ENCODE data around the gene OSMR.

GRCh38 chr5:38911933-38912332, 66.1 kb downstream of the OSMR start:
- no peak for TF ChIP-seq REST (IDR thresholded peaks at IDR 0.05; ENCODE audit: low read depth, low read length)
- no peak for TF ChIP-seq TAF1 (IDR thresholded peaks at IDR 0.05; ENCODE audit: borderline replicate concordance, low read depth, low read length)
- no peak for TF ChIP-seq JUND (IDR thresholded peaks at IDR 0.05)
- no peak for TF ChIP-seq CTCF (IDR thresholded peaks at IDR 0.05)
- no peak for TF ChIP-seq TEAD4 (IDR thresholded peaks at IDR 0.05; ENCODE audit: borderline replicate concordance, insufficient read depth)
- TF ChIP-seq CHD2 (IDR thresholded peaks at IDR 0.05; ENCODE audit: low read length, partially characterized antibody), result no peak
- no peak for TF ChIP-seq EZH2phosphoT487 (IDR thresholded peaks at IDR 0.05; ENCODE audit: borderline replicate concordance, low read depth)
- no peak for TF ChIP-seq EP300 (IDR thresholded peaks at IDR 0.05; ENCODE audit: borderline replicate concordance in 1 of 2, low read depth in 1 of 2, low read length in 1 of 2)
- no peak for TF ChIP-seq POLR2AphosphoS5 (IDR thresholded peaks at IDR 0.05; ENCODE audit: low read depth, low read length)
- no peak for TF ChIP-seq RAD21 (IDR thresholded peaks at IDR 0.05; ENCODE audit: low read length)
- TF ChIP-seq MAX (IDR thresholded peaks at IDR 0.05; ENCODE audit: low read depth), result no peak
- TF ChIP-seq SMC3 (IDR thresholded peaks at IDR 0.05; ENCODE audit: low read depth, low read length), result no peak

All from SK-N-SH (cell line).